ENCODE data around the gene UPF1.

UPF1 gene

GRCh38 chr19:18869781-18870530, 38.2 kb downstream of the UPF1 start:
- no peak for DNase-seq (ENCODE audit: low read depth in 1 of 2, low spot score in 1 of 2)

- DNase-seq (ENCODE audit: low read depth in 1 of 2, low spot score in 1 of 2): no peak
Measured at GRCh38 chr19:18870531-18871172, 38.9 kb downstream of the UPF1 start.

GRCh38 chr19:18871543-18871942, 39.8 kb downstream of the UPF1 start:
- no peak for DNase-seq (ENCODE audit: low read depth in 1 of 2, low spot score in 1 of 2)

GRCh38 chr19:18875726-18876125, 44.0 kb downstream of the UPF1 start:
- DNase-seq (ENCODE audit: low read depth in 1 of 2, low spot score in 1 of 2): no peak

GRCh38 chr19:18876865-18877264, 45.1 kb downstream of the UPF1 start:
- no peak for DNase-seq (ENCODE audit: low read depth in 1 of 2, low spot score in 1 of 2)

GRCh38 chr19:18878058-18878797, 46.5 kb downstream of the UPF1 start:
- no peak for DNase-seq (ENCODE audit: low read depth in 1 of 2, low spot score in 1 of 2)

GRCh38 chr19:18878858-18879578, 47.3 kb downstream of the UPF1 start:
- DNase-seq (ENCODE audit: low read depth in 1 of 2, low spot score in 1 of 2): no peak

- DNase-seq (ENCODE audit: low read depth in 1 of 2, low spot score in 1 of 2): no peak
Measured at GRCh38 chr19:18879579-18880373, 48.0 kb downstream of the UPF1 start.

- no peak for DNase-seq (ENCODE audit: low read depth in 1 of 2, low spot score in 1 of 2)
Measured at GRCh38 chr19:18881491-18881890, 49.7 kb downstream of the UPF1 start.

- DNase-seq (ENCODE audit: low read depth in 1 of 2, low spot score in 1 of 2): no peak
Measured at GRCh38 chr19:18883526-18884304, 52.0 kb downstream of the UPF1 start.

GRCh38 chr19:18886972-18887371, 55.2 kb downstream of the UPF1 start:
- DNase-seq (ENCODE audit: low read depth in 1 of 2, low spot score in 1 of 2): no peak

GRCh38 chr19:18889949-18890745, 58.4 kb downstream of the UPF1 start:
- no peak for DNase-seq (ENCODE audit: low read depth in 1 of 2, low spot score in 1 of 2)

- DNase-seq (ENCODE audit: low read depth in 1 of 2, low spot score in 1 of 2): no peak
Measured at GRCh38 chr19:18893587-18894253, 62.0 kb downstream of the UPF1 start.

- DNase-seq (ENCODE audit: low read depth in 1 of 2, low spot score in 1 of 2): no peak
Measured at GRCh38 chr19:18894254-18895037, 62.7 kb downstream of the UPF1 start.

- DNase-seq (ENCODE audit: low read depth in 1 of 2, low spot score in 1 of 2): no peak
Measured at GRCh38 chr19:18895038-18895823, 63.5 kb downstream of the UPF1 start.

GRCh38 chr19:18895824-18896341, 64.1 kb downstream of the UPF1 start, which contains the start of gene CERS1:
TSS of gene CERS1 (minus strand) at chr19:18896158. CDS start at chr19:18896072, 86 bp downstream.
- DNase-seq (ENCODE audit: low read depth in 1 of 2, low spot score in 1 of 2): no peak

- DNase-seq (ENCODE audit: low read depth in 1 of 2, low spot score in 1 of 2): no peak
Measured at GRCh38 chr19:18896421-18896841, 64.7 kb downstream of the UPF1 start.

All from stimulated activated CD4-positive, alpha-beta T cell treated with anti-CD3 and anti-CD28 coated beads, Interleukin-15, amount 100 ng/mL, for 1 hour (primary cell).